Measurements from ENCODE around the gene HNF1A.

DNA sequence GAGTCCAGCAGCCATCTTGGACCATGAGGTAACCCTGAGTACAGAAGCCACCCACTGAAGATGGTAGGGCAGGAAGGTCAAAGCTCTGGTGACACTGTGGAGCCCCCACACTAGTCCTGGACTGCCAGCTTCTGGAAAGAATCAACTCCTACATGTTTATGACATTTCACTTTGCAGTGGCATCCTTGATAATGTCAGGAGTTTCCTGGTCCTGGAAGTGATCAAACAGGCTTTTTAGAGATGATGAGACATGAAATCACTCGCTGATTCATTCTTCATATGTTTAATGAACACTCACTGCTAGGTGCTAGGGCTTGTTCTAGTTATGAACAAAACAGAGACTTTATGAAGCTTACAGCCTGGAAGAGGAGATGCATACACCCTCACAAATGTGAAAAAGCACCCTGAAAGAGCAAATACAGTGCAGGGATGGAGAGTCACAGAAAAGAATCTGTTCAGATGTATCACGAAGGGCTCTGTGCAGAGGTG lies 15.8 kb upstream of the HNF1A start:
- TF ChIP-seq CTCF (conservative IDR thresholded peaks at IDR 0.05 in 1 of 2, IDR thresholded peaks at IDR 0.05 in 1 of 2; ENCODE audit: low read depth in 1 of 2, low read length in 2 of 2) (no peak), EZH2 (IDR thresholded peaks at IDR 0.05; ENCODE audit: low read length, missing control alignments) (no peak)

Data from fibroblast of lung (primary cell).